Tibial nerve (tissue), 4 donors: ENCODE results near the gene RPL38. TPM values are rescaled to one million over a fixed set of nuclear protein-coding genes. Genes with fewer than 3 reads are reported as not detected.
A peak's percentile ranks its signal among the peaks of the same experiment; 100 is the strongest.

Source experiments
- DNase-seq, 2 donors: peaks; one replicate each; pipeline ENCODE4 v3.0.0-alpha.2; 2019; ENCODE audit warnings: low spot score in 2 of 2
- H3K27ac ChIP-seq, 4 donors: fragments of 200-600 bp; sonication (generic) in 3 of 4; one replicate each; pipeline ENCODE4 v1.5.1; 2017 to 2019; ENCODE audit warnings: mild to moderate bottlenecking in 1 of 4
- H3K27me3 ChIP-seq, 2 donors: fragments of 200-600 bp; sonication (generic) in 1 of 2; one replicate each; pipeline versions ENCODE4 v1.5.1 to v1.6.0; 2017 to 2019
- H3K36me3 ChIP-seq, 3 donors: fragments of 200-600 bp; sonication (generic); one replicate each; pipeline ENCODE4 v1.5.1; 2018 to 2019
- H3K4me1 ChIP-seq, 4 donors: fragments of 200-600 bp; sonication (generic) in 3 of 4; one replicate each; pipeline ENCODE4 v1.5.1; 2017 to 2019
- H3K4me3 ChIP-seq, 4 donors: fragments of 200-600 bp; sonication (generic) in 3 of 4; one replicate each; pipeline ENCODE4 v1.5.1; 2017 to 2019; ENCODE audit warnings: mild to moderate bottlenecking in 1 of 4, moderate library complexity in 1 of 4
- H3K9me3 ChIP-seq, 4 donors: fragments of 200-600 bp; sonication (generic) in 3 of 4; one replicate each; pipeline ENCODE4 v1.5.1; 2017 to 2019
- EP300 ChIP-seq, 2 donors: sonication (generic); formaldehyde crosslinking; IDR thresholded peaks; one replicate each; pipeline ENCODE4 v1.6.1; 2017; ENCODE audit warnings: antibody characterized with exemption in 2 of 2, mild to moderate bottlenecking in 1 of 2
- POLR2A ChIP-seq, 2 donors: fragments of 450-650 bp; IDR thresholded peaks; one replicate each; pipeline ENCODE4 v1.6.1; 2017; ENCODE audit warnings: antibody characterized with exemption in 2 of 2, mild to moderate bottlenecking in 2 of 2, moderate library complexity in 2 of 2
- WGBS, 2 donors: methylation state at CpG; one replicate each; pipeline ENCODE4 v1.1.5; 2018; 5-methylcytosine and 5-hydroxymethylcytosine counted together
- total RNA-seq, 4 donors: library from RNA; depleted of rRNA; stranded (reverse); fragments of >200 nt; gene quantifications; one replicate each; pipeline ENCODE4 v1.1.0, GENCODE V29; 2016
- TF ChIP-seq, protein P1 (sequence below), 5 experiments: fragments of 200-600 bp in 3 of 5; fragments of 450-650 bp in 2 of 5; sonication (generic) in 3 of 5; IDR thresholded peaks; one replicate each; pipeline ENCODE4 v1.5.1; 2016 to 2019; ENCODE audit warnings: antibody characterized with exemption in 5 of 5, mild to moderate bottlenecking in 3 of 5, moderate library complexity in 2 of 5

The RPL38 gene
- total RNA-seq, 4 donors from 2014 or later: 284 to 366 (median 363) TPM

DNA sequence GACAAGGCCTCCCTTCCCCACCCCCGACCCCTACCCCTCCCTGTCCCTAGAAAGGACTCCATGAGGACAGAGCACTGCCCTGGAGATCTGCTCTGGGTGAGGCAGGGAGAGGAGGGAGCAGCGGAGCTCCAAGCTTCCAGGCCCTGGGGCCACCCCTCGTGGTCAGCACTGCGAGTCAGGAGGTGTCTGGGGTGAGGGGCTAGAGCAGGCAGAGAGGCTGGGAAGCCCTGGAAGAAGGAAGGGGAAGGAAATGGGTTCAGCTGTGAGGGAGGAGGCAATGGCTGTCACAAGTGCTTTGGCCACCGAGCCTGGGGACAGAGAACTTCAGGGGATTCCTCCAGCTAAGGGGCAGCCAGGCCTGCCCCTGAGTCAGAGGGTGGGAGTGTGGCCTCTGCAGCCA is 42.4 kb downstream of the RPL38 start:
- DNase-seq: peak in 1 of 2 donors; percentile 19
- 20 to 56% methylated on average over 5 of the region's 5 CpGs for WGBS, 2 donors

DNA sequence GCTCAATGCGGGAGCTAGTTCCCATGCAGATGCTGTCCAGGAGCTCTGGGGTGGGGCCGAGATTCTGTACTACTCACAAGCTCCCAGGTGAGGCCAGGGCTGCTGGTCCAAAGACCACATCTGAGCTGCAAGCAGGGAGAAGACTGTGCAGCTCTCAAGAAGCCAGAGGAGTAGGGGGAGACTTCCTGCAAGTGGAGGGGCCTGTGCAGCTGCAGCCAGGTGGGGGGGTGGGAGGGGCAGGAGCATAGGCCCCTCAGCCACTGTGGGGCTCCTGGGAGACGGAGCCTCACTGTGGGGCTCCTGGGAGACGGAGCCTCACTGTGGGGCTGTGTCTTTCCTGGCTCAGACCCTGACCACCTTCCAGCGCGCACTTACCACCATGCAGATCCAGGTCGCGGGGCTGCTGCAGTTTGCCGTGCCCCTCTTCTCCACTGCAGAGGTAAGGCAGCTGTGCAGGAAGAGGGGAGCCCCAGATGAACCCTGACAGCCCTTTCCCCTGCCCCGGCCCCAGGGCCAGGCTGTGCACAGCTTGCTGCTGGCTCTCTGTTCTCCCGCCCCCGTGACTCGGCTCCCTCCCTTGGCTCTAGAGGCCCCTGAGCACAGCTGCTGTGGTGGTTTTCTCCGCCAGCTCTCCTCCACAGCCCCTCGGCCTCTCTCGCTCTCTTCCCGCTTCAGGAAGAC is 46.3 kb downstream of the RPL38 start:
- DNase-seq: no peak
- Histone ChIP-seq H3K27me3 (no peaks in the 10 kb centered on the region), H3K9me3 (no peaks in the 10 kb centered on the region), H3K36me3 (peaks cover 0 to 69% (median 0%) of the 10 kb centered on the region in 3 donors), H3K27ac (no peak overlapping the region), H3K4me1 (peaks cover 0 to 21% (median 8%) of the 10 kb centered on the region in 4 donors), H3K4me3 (no peak overlapping the region)
- TF ChIP-seq EP300 (IDR thresholded peaks at IDR 0.05): no peak
- TF ChIP-seq, protein P1, sequence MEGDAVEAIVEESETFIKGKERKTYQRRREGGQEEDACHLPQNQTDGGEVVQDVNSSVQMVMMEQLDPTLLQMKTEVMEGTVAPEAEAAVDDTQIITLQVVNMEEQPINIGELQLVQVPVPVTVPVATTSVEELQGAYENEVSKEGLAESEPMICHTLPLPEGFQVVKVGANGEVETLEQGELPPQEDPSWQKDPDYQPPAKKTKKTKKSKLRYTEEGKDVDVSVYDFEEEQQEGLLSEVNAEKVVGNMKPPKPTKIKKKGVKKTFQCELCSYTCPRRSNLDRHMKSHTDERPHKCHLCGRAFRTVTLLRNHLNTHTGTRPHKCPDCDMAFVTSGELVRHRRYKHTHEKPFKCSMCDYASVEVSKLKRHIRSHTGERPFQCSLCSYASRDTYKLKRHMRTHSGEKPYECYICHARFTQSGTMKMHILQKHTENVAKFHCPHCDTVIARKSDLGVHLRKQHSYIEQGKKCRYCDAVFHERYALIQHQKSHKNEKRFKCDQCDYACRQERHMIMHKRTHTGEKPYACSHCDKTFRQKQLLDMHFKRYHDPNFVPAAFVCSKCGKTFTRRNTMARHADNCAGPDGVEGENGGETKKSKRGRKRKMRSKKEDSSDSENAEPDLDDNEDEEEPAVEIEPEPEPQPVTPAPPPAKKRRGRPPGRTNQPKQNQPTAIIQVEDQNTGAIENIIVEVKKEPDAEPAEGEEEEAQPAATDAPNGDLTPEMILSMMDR (IDR thresholded peaks at IDR 0.05): no peak
- no peak for TF ChIP-seq POLR2A (IDR thresholded peaks at IDR 0.05)
- 74 to 75% methylated on average over 10 to 16 of the region's 17 CpGs for WGBS, 2 donors

More for the DNA sequence above, 42.4 kb downstream of the RPL38 start:
- H3K36me3 ChIP-seq: peaks cover 0 to 34% (median 0%) of the 10 kb centered on the region in 3 donors
- TF ChIP-seq POLR2A (IDR thresholded peaks at IDR 0.05) (no peak), EP300 (IDR thresholded peaks at IDR 0.05) (no peak)
- TF ChIP-seq, protein P1 (IDR thresholded peaks at IDR 0.05): no peak
- peaks cover 0 to 60% (median 28%) of the 10 kb centered on the region in 4 donors for H3K4me1 ChIP-seq
- H3K27me3 ChIP-seq: no peaks in the 10 kb centered on the region
- peak overlapping the region; percentile 46 to 92 (median 70) for H3K27ac ChIP-seq
- no peak overlapping the region for H3K4me3 ChIP-seq
- H3K9me3 ChIP-seq: no peaks in the 10 kb centered on the region

DNA sequence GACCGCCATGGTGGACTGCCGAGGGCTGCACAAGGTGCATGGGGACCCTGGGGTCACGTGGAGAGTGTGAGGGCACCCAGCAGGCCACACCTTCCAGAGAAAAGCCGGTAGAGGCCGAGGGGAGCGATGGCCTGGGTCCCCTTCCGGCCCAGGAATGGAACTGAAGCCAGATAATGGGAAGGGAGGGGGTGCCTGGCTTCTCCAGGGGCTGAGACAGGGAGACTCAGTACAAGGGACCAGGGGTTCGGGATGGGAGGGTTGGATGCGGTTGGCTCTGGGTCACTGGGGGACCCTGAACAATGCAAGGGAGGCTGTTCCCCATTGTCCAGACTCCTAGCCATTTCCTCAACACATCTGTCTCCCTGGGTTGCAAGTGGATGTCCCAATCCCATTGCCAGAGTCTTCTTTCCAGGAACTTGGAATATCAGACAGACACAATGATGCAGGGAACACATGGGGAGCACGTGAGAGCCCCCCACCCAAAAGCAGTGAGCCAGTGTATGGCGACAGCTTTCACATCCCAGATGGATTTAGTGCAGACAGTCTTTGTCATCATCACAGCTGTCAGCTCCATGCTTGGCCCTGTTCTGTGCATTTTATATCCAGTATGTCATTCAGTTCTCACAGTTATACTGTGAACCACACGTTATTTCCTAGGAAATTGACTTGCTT is 47.0 kb downstream of the RPL38 start:
- Histone ChIP-seq H3K4me1 (peaks cover 0 to 14% (median 2%) of the 10 kb centered on the region in 4 donors), H3K9me3 (no peaks in the 10 kb centered on the region), H3K27me3 (no peaks in the 10 kb centered on the region), H3K36me3 (peaks cover 0 to 76% (median 0%) of the 10 kb centered on the region in 3 donors), H3K27ac (no peak overlapping the region), H3K4me3 (no peak overlapping the region)
- TF ChIP-seq EP300 (IDR thresholded peaks at IDR 0.05): no peak
- TF ChIP-seq, protein P1 (IDR thresholded peaks at IDR 0.05): no peak
- TF ChIP-seq POLR2A (IDR thresholded peaks at IDR 0.05): no peak
- 52 to 64% methylated on average over 12 of the region's 12 CpGs for WGBS, 2 donors
- DNase-seq: no peak

DNA sequence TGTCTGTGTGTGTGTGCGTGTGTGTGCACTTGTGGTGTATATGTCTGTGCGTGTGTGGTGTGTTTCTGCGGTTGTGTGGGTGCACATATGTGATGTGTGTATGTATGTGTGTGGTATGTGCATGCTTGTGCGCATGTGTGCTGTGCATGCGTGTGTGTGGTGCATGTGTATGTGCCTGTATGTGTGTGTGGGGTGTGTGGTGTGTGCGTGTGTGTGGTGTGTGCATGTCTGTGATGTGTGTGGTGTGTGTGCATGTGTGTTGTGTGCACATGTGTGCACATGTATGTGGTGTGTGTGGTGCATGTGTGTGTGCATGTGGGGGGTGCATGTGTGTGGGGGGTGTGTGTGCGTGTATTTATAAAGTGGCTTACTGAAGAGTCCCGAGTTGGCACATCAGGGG is 47.6 kb downstream of the RPL38 start:
- H3K36me3 ChIP-seq: peaks cover 0 to 82% (median 0%) of the 10 kb centered on the region in 3 donors
- H3K9me3 ChIP-seq: no peaks in the 10 kb centered on the region
- TF ChIP-seq POLR2A (IDR thresholded peaks at IDR 0.05): no peak
- WGBS, 2 donors: 87% methylated on average over 7 of the region's 8 CpGs
- H3K4me3 ChIP-seq: no peak overlapping the region
- H3K27me3 ChIP-seq: no peaks in the 10 kb centered on the region
- H3K27ac ChIP-seq: no peak overlapping the region
- H3K4me1 ChIP-seq: peaks cover 0 to 8% (median 1%) of the 10 kb centered on the region in 4 donors
- DNase-seq: no peak

DNA sequence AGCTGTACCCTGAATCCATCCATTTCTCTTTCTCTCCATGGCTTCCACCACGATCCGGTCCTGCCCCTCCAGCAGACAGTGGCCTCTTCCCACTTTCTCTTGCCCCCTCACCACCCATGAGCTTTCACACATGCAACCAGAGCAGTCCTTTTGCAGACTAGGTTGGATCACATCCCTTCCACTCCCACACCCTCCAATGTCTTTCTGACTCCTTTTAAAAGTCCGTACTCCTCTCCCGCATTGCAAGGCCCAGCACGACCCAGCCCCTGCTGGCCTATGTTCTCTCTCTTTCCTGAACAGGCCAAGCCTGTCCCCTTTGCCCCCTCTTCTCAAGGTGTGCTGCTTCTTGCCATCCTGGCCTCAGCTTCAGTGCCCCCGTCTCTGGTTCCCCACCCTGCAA is 48.1 kb downstream of the RPL38 start:
- TF ChIP-seq, protein P1 (IDR thresholded peaks at IDR 0.05): no peak
- no peak for TF ChIP-seq POLR2A (IDR thresholded peaks at IDR 0.05)
- no peak for TF ChIP-seq EP300 (IDR thresholded peaks at IDR 0.05)
- peaks cover 0 to 3% (median 0%) of the 10 kb centered on the region in 4 donors for H3K4me1 ChIP-seq
- no peak for DNase-seq
- no peaks in the 10 kb centered on the region for H3K27me3 ChIP-seq
- H3K27ac ChIP-seq: no peak overlapping the region
- WGBS, 2 donors: 83 to 84% methylated on average over 6 of the region's 6 CpGs
- no peak overlapping the region for H3K4me3 ChIP-seq
- no peaks in the 10 kb centered on the region for H3K9me3 ChIP-seq
- H3K36me3 ChIP-seq: peaks cover 0 to 88% (median 0%) of the 10 kb centered on the region in 3 donors
